Activated CD8-positive, alpha-beta T cell treated with anti-CD3 and anti-CD28 coated beads for 36 hours (primary cell): ENCODE measurements around the gene STARD5. TPM values are rescaled to one million over a fixed set of nuclear protein-coding genes. Genes with fewer than 3 reads are reported as not detected.
A peak's percentile ranks its signal among the peaks of the same experiment; 100 is the strongest.

Experiments
- ATAC-seq: fragments of 200-7000 bp; cut with Tn5 transposase; one replicate; pipeline ENCODE4 v1.10.0; 2021; ENCODE audit warnings: mild to moderate bottlenecking, moderate library complexity
- CTCF ChIA-PET: fragments of 350-600 bp; sonication (Branson Sonifier 250); formaldehyde crosslinking; loops from one replicate; lab custom pipeline; 2021; ENCODE audit warnings: antibody characterized with exemption; lab: Charles Lee
- POLR2A ChIA-PET: fragments of 350-600 bp; sonication (Branson Sonifier 250); formaldehyde crosslinking; loops from one replicate; lab custom pipeline; 2021; ENCODE audit warnings: antibody characterized with exemption; lab: Charles Lee
- DNase-seq: peaks from one replicate; pipeline ENCODE4 v3.0.0-alpha.2; 2020
- H3K27ac Mint-ChIP-seq: one replicate; pipeline ENCODE4 v1.8.0; 2021; ENCODE audit warnings: mild to moderate bottlenecking, mixed read lengths
- H3K27me3 Mint-ChIP-seq: one replicate; pipeline ENCODE4 v1.8.0; 2021; ENCODE audit warnings: mixed read lengths
- H3K36me3 Mint-ChIP-seq: one replicate; pipeline ENCODE4 v1.8.0; 2021; ENCODE audit warnings: low read depth, mixed read lengths
- H3K4me1 Mint-ChIP-seq: one replicate; pipeline ENCODE4 v1.8.0; 2021; ENCODE audit warnings: low read depth, mixed read lengths
- H3K4me3 Mint-ChIP-seq: one replicate; pipeline ENCODE4 v1.8.0; 2021; ENCODE audit warnings: mild to moderate bottlenecking, moderate library complexity, mixed read lengths
- H3K9me3 Mint-ChIP-seq: one replicate; pipeline ENCODE4 v1.8.0; 2021; ENCODE audit warnings: mixed read lengths
- intact Hi-C: fragments of 100-400 bp; cut with micrococcal nuclease; formaldehyde crosslinking; loops from one replicate; pipeline ENCODE4 v1.10.0; 2022
- total RNA-seq, 2 experiments: library from RNA; stranded (reverse); gene quantifications; one replicate each; pipeline ENCODE4 v1.2.3, GENCODE V29; 2021
- TF ChIP-seq, protein P1 (sequence below): fragments of 200-600 bp; IDR thresholded peaks from one replicate; pipeline ENCODE4 v1.8.0; 2022; ENCODE audit warnings: antibody characterized with exemption, mild to moderate bottlenecking

STARD5 gene
- total RNA-seq, 2 experiments from 2014 or later, result 6.7 to 6.9 TPM

DNA sequence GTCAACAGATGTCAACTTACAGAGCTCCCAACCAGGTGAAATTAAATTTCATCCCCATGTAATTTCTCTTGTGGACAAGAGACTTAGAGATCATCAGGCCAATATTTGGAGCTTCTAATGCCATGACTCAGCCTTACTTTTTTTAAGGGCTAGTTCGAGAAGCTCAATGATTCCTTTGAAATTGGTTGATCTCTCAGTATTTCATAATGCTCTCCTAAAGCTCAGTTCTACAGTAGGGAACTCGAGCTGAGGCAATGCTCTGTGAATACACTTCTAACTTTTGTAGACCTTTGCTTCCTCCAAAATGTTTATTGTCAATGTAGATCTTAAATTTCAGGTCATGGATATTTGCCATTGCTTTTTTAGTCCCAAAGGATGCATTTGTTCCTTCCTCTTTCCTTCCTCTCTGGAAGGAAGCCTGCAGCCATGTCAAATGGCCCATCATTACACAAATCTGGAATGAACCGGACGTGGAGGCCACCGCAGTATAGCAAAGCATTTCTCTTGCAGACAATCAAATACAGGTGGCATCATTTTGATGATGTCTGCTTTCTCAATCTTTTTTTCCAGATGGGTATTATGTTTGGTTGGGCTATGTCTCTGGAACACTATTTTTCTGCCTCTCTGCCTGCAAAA lies 28.3 kb downstream of the STARD5 start:
- H3K27ac Mint-ChIP-seq, result peak overlapping the region; percentile 98
- peak overlapping the region; percentile 98 for H3K4me3 Mint-ChIP-seq
- CTCF ChIA-PET, result interaction anchor here (0.7 to 7.7 kb wide), 7 partner anchors 9 to 271 kb away, joined by 3 to 90 read pairs (median 4); no protein-coding TSS in a partner anchor
- POLR2A ChIA-PET, result interaction anchor here (0.9 to 6.6 kb wide), 2 partner anchors 9 to 12 kb away, joined by 5 to 37 read pairs; no protein-coding TSS in a partner anchor
- intact Hi-C loops, result loop anchor here (10.0 kb wide), 2 partner anchors 301 to 1239 kb away; no protein-coding TSS in a partner anchor
- DNase-seq (peak; percentile 32), ATAC-seq (no peak)
- TF ChIP-seq, protein P1, sequence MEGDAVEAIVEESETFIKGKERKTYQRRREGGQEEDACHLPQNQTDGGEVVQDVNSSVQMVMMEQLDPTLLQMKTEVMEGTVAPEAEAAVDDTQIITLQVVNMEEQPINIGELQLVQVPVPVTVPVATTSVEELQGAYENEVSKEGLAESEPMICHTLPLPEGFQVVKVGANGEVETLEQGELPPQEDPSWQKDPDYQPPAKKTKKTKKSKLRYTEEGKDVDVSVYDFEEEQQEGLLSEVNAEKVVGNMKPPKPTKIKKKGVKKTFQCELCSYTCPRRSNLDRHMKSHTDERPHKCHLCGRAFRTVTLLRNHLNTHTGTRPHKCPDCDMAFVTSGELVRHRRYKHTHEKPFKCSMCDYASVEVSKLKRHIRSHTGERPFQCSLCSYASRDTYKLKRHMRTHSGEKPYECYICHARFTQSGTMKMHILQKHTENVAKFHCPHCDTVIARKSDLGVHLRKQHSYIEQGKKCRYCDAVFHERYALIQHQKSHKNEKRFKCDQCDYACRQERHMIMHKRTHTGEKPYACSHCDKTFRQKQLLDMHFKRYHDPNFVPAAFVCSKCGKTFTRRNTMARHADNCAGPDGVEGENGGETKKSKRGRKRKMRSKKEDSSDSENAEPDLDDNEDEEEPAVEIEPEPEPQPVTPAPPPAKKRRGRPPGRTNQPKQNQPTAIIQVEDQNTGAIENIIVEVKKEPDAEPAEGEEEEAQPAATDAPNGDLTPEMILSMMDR, result no peak
- H3K27me3 Mint-ChIP-seq, result no peaks in the 10 kb centered on the region
- H3K9me3 Mint-ChIP-seq, result no peaks in the 10 kb centered on the region
- peaks cover 53% of the 10 kb centered on the region for H3K4me1 Mint-ChIP-seq
- peaks cover 60% of the 10 kb centered on the region for H3K36me3 Mint-ChIP-seq

DNA sequence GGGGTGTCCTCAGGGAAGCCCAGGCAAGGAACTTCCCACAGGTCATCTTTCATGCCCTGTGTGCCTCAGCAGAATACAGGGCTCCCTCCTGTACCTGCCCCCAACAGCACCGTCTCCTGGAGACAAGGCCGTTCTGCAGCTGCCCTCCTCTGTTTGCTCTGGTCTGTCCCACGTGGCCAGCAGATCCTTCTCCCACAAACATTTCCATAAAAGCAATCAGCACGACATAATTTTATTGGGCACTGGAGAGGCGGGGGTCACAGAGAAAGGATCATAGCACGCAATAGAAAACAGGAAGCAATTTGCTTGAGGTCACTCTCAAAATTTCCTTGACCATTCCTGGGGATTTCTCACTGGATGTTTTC lies 29.4 kb downstream of the STARD5 start:
- Mint-ChIP-seq H3K27ac (peak overlapping the region; percentile 98), H3K9me3 (peaks cover 2% of the 10 kb centered on the region), H3K4me1 (peaks cover 64% of the 10 kb centered on the region), H3K4me3 (peak overlapping the region; percentile 98), H3K36me3 (peaks cover 49% of the 10 kb centered on the region), H3K27me3 (no peaks in the 10 kb centered on the region)
- ChIA-PET POLR2A (interaction anchor here (0.8 to 5.0 kb wide), 10 partner anchors 7 to 293 kb away, joined by 3 to 42 read pairs (median 4); partner anchors contain the start of gene STARD5), CTCF (interaction anchor here (1.1 to 7.7 kb wide), 6 partner anchors 8 to 27 kb away, joined by 3 to 90 read pairs (median 4); no protein-coding TSS in a partner anchor)
- ATAC-seq (peak; percentile 22), DNase-seq (peak; percentile 49)
- intact Hi-C loops, result loop anchor here (10.0 kb wide), 2 partner anchors 300 to 1240 kb away; no protein-coding TSS in a partner anchor
- TF ChIP-seq, protein P1, result peak; percentile 68

DNA sequence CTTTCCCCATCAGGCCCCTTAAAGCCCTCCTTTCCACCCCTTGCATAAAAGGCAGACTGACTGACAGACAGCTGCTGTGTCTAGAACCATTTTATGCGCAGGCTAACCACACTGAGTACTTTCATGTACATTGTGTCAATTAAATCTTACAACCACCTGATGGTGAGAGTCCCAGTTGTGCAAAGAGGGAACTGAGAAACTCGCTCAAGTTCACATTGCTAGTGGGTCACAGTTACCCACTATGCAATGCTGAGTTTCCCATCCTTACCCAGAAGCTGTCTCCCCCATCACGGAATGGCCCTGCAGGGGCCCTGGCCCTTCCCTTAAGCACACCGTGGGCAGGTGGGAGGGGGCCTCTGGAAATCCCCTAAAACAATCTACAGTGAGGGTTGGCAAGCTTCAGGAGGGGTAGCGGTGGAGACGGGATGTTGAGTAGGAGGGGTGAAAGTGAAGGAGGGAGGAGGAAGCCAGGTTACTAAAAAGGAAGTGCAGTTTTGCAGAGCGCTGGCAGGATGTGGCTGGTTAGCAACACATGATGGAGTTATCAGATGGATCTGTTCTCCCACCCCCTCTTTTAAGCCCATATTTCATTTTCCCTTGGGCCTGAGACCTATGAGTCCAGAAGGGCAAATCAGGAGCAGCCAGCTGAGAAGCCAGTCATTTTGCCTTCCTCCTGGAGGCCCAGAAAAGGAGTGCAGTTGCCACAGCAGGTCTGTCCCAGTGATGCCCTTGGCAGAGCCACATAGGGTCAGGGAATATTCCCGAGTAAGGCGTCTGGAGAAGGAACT lies 30.0 kb downstream of the STARD5 start:
- peak; percentile 66 for ATAC-seq
- H3K4me3 Mint-ChIP-seq, result peak overlapping the region; percentile 98
- CTCF ChIA-PET, result interaction anchor here (0.9 to 7.7 kb wide), 8 partner anchors 7 to 27 kb away, joined by 3 to 90 read pairs (median 4); no protein-coding TSS in a partner anchor
- TF ChIP-seq, protein P1, result no peak
- POLR2A ChIA-PET, result interaction anchor here (0.8 to 5.0 kb wide), 10 partner anchors 8 to 292 kb away, joined by 3 to 42 read pairs (median 4); partner anchors contain the start of gene STARD5
- peaks cover 68% of the 10 kb centered on the region for H3K4me1 Mint-ChIP-seq
- H3K36me3 Mint-ChIP-seq, result peaks cover 48% of the 10 kb centered on the region
- peak overlapping the region; percentile 98 for H3K27ac Mint-ChIP-seq
- H3K9me3 Mint-ChIP-seq, result peaks cover 4% of the 10 kb centered on the region
- H3K27me3 Mint-ChIP-seq, result no peaks in the 10 kb centered on the region
- intact Hi-C loops, result loop anchor here (10.0 kb wide), 2 partner anchors 299 to 1241 kb away; no protein-coding TSS in a partner anchor
- peak; percentile 92 for DNase-seq

DNA sequence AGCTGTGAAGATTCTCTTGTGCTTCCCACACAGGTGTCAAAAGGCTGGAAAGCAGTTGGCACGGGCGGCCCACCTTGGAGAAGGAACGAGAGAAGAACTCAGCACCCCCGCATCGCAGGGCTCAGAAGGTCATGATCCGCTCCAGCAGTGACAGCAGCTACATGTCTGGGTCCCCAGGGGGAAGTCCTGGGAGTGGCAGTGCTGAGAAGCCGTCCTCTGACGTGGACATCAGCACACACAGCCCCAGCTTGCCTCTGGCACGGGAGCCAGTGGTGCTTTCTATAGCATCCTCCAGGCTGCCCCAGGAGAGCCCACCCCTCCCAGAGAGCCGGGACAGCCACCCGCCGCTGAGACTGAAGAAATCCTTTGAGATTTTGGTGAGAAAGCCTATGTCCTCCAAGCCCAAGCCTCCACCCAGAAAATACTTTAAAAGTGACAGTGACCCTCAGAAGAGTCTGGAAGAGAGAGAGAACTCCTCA lies 31.4 kb downstream of the STARD5 start:
- CTCF ChIA-PET, result interaction anchor here (1.5 to 7.7 kb wide), 7 partner anchors 9 to 44 kb away, joined by 3 to 90 read pairs (median 12); no protein-coding TSS in a partner anchor
- peak; percentile 29 for ATAC-seq
- TF ChIP-seq, protein P1, result no peak

More for the DNA sequence above, 31.4 kb downstream of the STARD5 start:
- peak; percentile 78 for DNase-seq
- H3K9me3 Mint-ChIP-seq, result peaks cover 11% of the 10 kb centered on the region
- intact Hi-C loops, result loop anchor here (10.0 kb wide), 2 partner anchors 298 to 1242 kb away; no protein-coding TSS in a partner anchor
- H3K36me3 Mint-ChIP-seq, result peaks cover 44% of the 10 kb centered on the region
- peak overlapping the region; percentile 98 for H3K4me3 Mint-ChIP-seq
- H3K27ac Mint-ChIP-seq, result peak overlapping the region; percentile 98
- POLR2A ChIA-PET, result interaction anchor here (0.6 to 5.0 kb wide), 6 partner anchors 9 to 32 kb away, joined by 3 to 42 read pairs (median 5); partner anchors contain the start of gene STARD5
- H3K4me1 Mint-ChIP-seq, result peaks cover 80% of the 10 kb centered on the region
- H3K27me3 Mint-ChIP-seq, result no peaks in the 10 kb centered on the region
